GM21526 (cell line): Measurements from ENCODE around the gene APBA2.

Source experiments
- ATAC-seq: cut with Tn5 transposase; IDR thresholded peaks from one replicate; pipeline ENCODE4 v1.9.1; 2021; ENCODE audit warnings: moderate library complexity; ENCODE audit not compliant: unreplicated experiment, low FRiP score

Gene APBA2

DNA sequence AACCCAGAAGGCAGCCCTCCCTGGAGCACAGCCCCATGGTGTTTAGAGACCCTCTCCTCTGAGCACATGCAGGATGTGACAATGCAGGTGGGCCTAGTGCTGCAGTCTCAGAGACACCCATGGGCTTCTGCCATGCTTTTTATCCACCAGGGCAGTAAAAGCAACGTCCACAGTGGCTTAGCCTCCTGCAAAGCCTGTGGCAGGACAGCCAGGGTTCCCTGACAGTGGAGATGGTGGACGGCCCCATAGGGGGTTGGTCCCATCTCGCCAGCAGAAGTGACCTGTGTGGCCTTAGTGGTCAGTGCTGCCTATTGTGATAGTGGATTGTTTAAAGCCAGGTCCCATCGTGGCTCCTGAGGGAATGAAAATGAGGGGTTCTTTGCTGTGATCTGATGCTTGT is 46.6 kb downstream of the APBA2 start:
- no peak for ATAC-seq

GRCh38 chr15:28933710-28934445 is 48.1 kb downstream of the APBA2 start:
- ATAC-seq, result no peak

GRCh38 chr15:28934645-28935044 is 48.9 kb downstream of the APBA2 start:
- ATAC-seq, result no peak

DNA sequence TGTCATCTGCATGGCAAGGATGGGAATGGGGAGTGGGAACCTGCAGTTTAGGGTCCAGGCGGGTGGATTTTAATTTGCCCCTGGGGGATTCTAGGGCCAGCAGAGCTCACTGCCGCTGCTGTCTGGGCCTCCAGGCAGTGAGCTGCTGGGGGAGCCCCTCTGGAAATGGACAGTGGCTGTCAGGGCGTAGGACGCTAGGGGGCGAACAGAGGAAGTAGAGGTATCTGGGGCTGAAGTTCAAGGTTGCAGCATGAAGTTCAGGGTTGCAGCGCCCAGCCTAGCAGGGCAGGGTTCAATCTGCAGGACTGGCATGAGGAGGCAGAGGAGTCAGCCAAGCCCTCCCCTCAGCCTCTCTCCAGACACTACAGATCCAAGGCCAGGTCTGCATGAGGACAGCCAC is 49.5 kb downstream of the APBA2 start:
- ATAC-seq, result no peak

- no peak for ATAC-seq
Observed at GRCh38 chr15:28936081-28936480, 50.3 kb downstream of the APBA2 start.

DNA sequence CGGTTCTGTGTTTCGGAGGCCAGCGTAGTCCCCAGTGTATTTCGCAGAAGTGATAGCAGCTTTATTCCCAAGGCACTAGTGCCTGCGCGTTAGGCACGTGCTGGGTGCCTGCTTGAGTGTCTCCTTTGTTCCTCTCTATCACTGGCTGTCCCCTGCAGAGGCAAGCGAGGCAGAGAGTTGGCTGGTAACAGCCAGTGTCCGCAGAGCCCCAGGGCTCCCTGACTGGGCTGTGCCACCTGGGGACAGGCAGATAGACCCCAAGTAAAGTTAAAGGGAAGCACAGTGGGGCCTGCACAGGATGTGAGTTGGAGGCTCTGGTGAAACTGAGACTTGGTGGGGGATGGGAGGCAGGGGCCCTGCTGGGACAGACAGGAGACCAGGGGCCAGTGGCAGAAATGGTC is 50.7 kb downstream of the APBA2 start:
- ATAC-seq, result no peak

- no peak for ATAC-seq
Observed at GRCh38 chr15:28937271-28937670, 51.5 kb downstream of the APBA2 start.

- no peak for ATAC-seq
Observed at GRCh38 chr15:28942046-28942445, 56.3 kb downstream of the APBA2 start.

GRCh38 chr15:28942571-28942970 is 56.8 kb downstream of the APBA2 start:
- ATAC-seq, result no peak

- no peak for ATAC-seq
Observed at GRCh38 chr15:28943146-28943545, 57.4 kb downstream of the APBA2 start.

GRCh38 chr15:28943611-28944230 is 57.9 kb downstream of the APBA2 start:
- no peak for ATAC-seq

- no peak for ATAC-seq
Observed at GRCh38 chr15:28944286-28944685, 58.5 kb downstream of the APBA2 start.

- ATAC-seq, result no peak
Observed at GRCh38 chr15:28944696-28945300, 59.0 kb downstream of the APBA2 start.

- no peak for ATAC-seq
Observed at GRCh38 chr15:28945626-28946230, 60.0 kb downstream of the APBA2 start.

GRCh38 chr15:28946803-28947202 is 61.0 kb downstream of the APBA2 start:
- ATAC-seq, result no peak

GRCh38 chr15:28947221-28947674 is 61.5 kb downstream of the APBA2 start:
- ATAC-seq, result no peak

GRCh38 chr15:28948036-28948435 is 62.3 kb downstream of the APBA2 start:
- no peak for ATAC-seq

DNA sequence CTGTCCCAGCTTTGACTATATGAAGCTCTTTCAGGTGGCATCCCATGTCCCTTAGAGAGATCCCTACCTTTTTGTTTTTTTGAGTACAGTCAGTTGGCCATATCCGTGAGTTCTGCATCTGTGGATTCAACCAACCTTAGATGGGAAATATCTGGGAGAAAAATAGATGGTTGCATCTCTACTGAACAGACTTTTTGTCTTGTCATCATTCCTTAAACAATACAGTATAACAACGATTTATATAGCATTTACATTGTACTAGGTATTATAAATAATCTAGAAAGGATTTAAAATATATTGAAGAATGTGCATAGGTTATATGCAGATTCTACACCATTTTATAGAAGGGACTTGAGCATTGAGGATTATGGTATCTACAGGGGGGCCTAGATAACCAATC is 65.1 kb downstream of the APBA2 start:
- no peak for ATAC-seq

DNA sequence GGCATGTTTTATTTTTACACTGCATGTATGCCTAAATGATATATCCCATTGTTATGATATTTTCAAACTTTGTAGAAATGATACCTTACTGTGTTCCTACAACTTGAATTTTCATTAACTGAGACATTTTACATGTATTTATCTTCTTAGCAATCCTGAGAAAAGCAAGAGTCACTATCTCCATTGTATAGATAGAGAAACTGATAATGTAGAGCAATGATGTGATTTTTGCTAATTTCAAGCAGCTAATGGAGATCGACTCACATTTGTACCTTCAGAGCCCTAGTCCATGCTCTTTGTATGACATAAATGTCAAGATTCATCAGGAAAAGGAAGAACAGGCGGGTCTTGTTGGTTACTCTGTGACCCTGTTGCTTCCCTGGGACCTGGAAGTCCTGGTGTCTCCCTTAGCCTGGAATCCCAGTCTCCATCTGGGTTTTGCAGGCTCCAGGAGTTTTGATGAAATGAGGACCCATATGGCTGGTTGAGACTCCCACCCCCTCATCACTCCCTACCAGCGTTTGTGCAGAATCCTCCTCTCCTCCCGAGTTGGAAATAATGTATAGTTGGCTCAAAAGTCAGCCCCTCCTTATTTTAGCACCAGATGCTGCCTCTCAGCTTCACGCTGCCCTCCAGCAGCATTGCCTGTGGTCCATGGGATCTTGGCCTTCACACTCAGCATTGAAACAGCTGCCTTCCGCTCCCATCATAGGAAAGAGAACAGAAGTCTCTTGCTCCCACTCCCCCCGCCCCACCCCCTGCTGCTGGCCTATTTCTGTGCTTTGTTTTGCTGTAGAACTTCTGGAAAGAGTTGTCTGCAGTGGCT is 67.1 kb downstream of the APBA2 start:
- ATAC-seq, result no peak

DNA sequence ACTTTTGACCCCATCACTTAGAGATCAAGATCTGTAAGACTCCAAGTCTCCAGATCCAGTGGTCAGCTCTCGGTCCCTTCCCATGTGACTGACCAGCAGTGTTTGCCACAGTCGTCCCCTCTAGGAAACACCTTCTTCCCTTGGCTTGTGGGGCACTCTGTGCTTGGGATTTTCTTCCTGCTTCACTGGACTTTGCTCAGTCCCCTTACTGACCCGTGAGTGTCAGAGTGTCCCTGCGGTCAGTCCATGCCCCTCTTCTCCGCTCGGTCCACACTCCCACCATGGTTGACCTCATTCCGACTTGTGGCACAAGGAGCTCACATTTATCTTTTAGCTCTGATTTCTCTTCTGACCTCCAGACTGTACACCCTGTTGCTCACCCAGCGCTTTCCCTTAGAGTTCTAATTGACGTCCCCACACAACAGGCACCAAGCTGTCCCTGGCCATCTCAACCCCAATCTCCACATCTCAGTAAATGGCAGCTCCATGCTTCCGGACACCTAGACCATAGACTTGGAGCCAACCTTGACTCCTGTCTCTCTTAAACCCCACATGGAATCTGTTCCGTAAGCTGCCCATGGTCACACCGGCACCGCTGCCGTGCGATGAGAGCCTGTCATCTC is 67.9 kb downstream of the APBA2 start:
- no peak for ATAC-seq
